Stomach (tissue), 9 donors: ENCODE data around the gene POLD4. TPM values are rescaled to one million over a fixed set of nuclear protein-coding genes. Genes with fewer than 3 reads are reported as not detected.

Source experiments
- DNase-seq, 2 donors: peaks; one replicate each; pipeline versions ENCODE4 v3.0.0 to v3.0.0-alpha.2; 2013 to 2019
- H3K27ac ChIP-seq, 5 donors: fragments of 200-600 bp in 4 of 5; sonication (generic) in 4 of 5; one replicate each; pipeline ENCODE4 v1.5.1; 2013 to 2019; ENCODE audit warnings: mild to moderate bottlenecking in 1 of 5, moderate library complexity in 1 of 5
- H3K27me3 ChIP-seq, 3 donors: fragments of 200-600 bp; sonication (generic); one replicate each; pipeline ENCODE4 v1.5.1; 2017 to 2019; ENCODE audit warnings: mixed run types in 1 of 3
- H3K36me3 ChIP-seq, 4 donors: fragments of 200-600 bp; sonication (generic); 1 replicate in 3 of 4; 2 replicates in 1 of 4; pipeline ENCODE4 v1.5.1; 2016 to 2019
- H3K4me1 ChIP-seq, 4 donors: fragments of 200-600 bp; sonication (generic); one replicate each; pipeline ENCODE4 v1.5.1; 2016 to 2019
- H3K4me3 ChIP-seq, 4 donors: fragments of 200-600 bp; sonication (generic) in 3 of 4; one replicate each; pipeline ENCODE4 v1.5.1; 2016 to 2019; ENCODE audit warnings: mild to moderate bottlenecking in 1 of 4
- H3K9me3 ChIP-seq, 4 donors: fragments of 200-600 bp; sonication (generic); one replicate each; pipeline ENCODE4 v1.5.1; 2016 to 2019
- CTCF ChIP-seq, 7 experiments: fragments of 450-650 bp in 4 of 7; fragments of 200-600 bp in 3 of 7; sonication (generic) in 3 of 7; IDR thresholded peaks; one replicate each; pipeline ENCODE4 v1.5.1; 2016 to 2019; ENCODE audit warnings: antibody characterized with exemption in 7 of 7, control low read depth in 2 of 7, mild to moderate bottlenecking in 1 of 7
- EP300 ChIP-seq: sonication (generic); formaldehyde crosslinking; IDR thresholded peaks from one replicate; pipeline ENCODE4 v1.6.1; 2017; ENCODE audit warnings: antibody characterized with exemption
- POLR2A ChIP-seq, 4 donors: fragments of 450-650 bp; IDR thresholded peaks; one replicate each; pipeline ENCODE4 v1.6.1; 2016; ENCODE audit warnings: antibody characterized with exemption in 4 of 4, control low read depth in 2 of 4, mild to moderate bottlenecking in 1 of 4, moderate library complexity in 1 of 4
- POLR2AphosphoS5 ChIP-seq, 3 donors: sonication (generic); formaldehyde crosslinking; IDR thresholded peaks; one replicate each; pipeline ENCODE4 v1.6.1; 2016; ENCODE audit warnings: antibody characterized with exemption in 3 of 3
- WGBS, 5 donors: extraction: QIAGEN DNeasy Blood & Tissue Kit in 3 of 5; methylation state at CpG; one replicate each; pipeline versions ENCODE4 v1.1.5 to v1.1.7; 2013 to 2018; 5-methylcytosine and 5-hydroxymethylcytosine counted together
- intact Hi-C: fragments of 100-400 bp; cut with DNase I; formaldehyde crosslinking; loops from one replicate; pipeline ENCODE4 v1.15.1; 2023; ENCODE audit warnings: low total_unique reads
- polyA plus RNA-seq, 3 donors: library from polyadenylated mRNA; stranded (reverse); fragments of 200-250 nt; gene quantifications; one replicate each; pipeline ENCODE4 v1.2.3, GENCODE V29; 2013
- total RNA-seq, 5 donors: library from RNA; depleted of rRNA; stranded (reverse); fragments of >200 nt; gene quantifications; one replicate each; pipeline versions ENCODE4 v1.1.0 to v1.2.3, GENCODE V29; 2014 to 2016
- donor health status: healthy with polysubstance abuse.
- donor health status: Bipolar disorder and iron deficiency.
- donor health status: healthy.

The POLD4 gene
- total and polyA plus RNA-seq, 8 donors: 13.8 to 316 (median 109) TPM

- WGBS, 5 donors: 88 to 96% (median 93%) methylated on average over 13 to 20 of the region's 20 CpGs
- Histone ChIP-seq H3K4me1 (peaks cover 26 to 34% (median 30%) of the 10 kb centered on the region in 4 donors), H3K36me3 (peaks cover 26 to 61% (median 54%) of the 10 kb centered on the region in 4 donors), H3K27me3 (no peaks in the 10 kb centered on the region), H3K27ac (no peak overlapping the region), H3K9me3 (no peaks in the 10 kb centered on the region), H3K4me3 (no peak overlapping the region)
- intact Hi-C loops: no loop called here
- DNase-seq: peak; percentile 1 to 17
- TF ChIP-seq CTCF (IDR thresholded peaks at IDR 0.05): no peak
- no peak for TF ChIP-seq POLR2A (IDR thresholded peaks at IDR 0.05)
- TF ChIP-seq POLR2AphosphoS5 (IDR thresholded peaks at IDR 0.05): no peak
- no peak for TF ChIP-seq EP300
Measured at GRCh38 chr11:67308031-67308866, 45.1 kb downstream of the POLD4 start.

- intact Hi-C loops: no loop called here
- 86 to 95% (median 90%) methylated on average over 11 to 12 of the region's 12 CpGs for WGBS, 5 donors
- peaks cover 26 to 61% (median 54%) of the 10 kb centered on the region in 4 donors for H3K36me3 ChIP-seq
Measured at GRCh38 chr11:67307545-67308001, 45.8 kb downstream of the POLD4 start.

GRCh38 chr11:67306769-67307544 lies 46.4 kb downstream of the POLD4 start:
- TF ChIP-seq CTCF (IDR thresholded peaks at IDR 0.05): no peak
- TF ChIP-seq POLR2AphosphoS5 (IDR thresholded peaks at IDR 0.05): no peak
- TF ChIP-seq EP300: no peak
- TF ChIP-seq POLR2A (IDR thresholded peaks at IDR 0.05): no peak
- H3K36me3 ChIP-seq: peaks cover 26 to 60% (median 53%) of the 10 kb centered on the region in 4 donors
- no peak overlapping the region for H3K4me3 ChIP-seq
- DNase-seq: peak; percentile 1 to 20
- H3K27ac ChIP-seq: no peak overlapping the region
- no peaks in the 10 kb centered on the region for H3K27me3 ChIP-seq
- H3K4me1 ChIP-seq: peaks cover 25 to 33% (median 29%) of the 10 kb centered on the region in 4 donors
- 86 to 96% (median 91%) methylated on average over 16 to 19 of the region's 19 CpGs for WGBS, 5 donors
- H3K9me3 ChIP-seq: no peaks in the 10 kb centered on the region
- intact Hi-C loops: no loop called here

More at GRCh38 chr11:67307545-67308001, 45.8 kb downstream of the POLD4 start:
- Histone ChIP-seq H3K9me3 (no peaks in the 10 kb centered on the region), H3K4me3 (no peak overlapping the region), H3K4me1 (peaks cover 25 to 33% (median 29%) of the 10 kb centered on the region in 4 donors), H3K27ac (no peak overlapping the region), H3K27me3 (no peaks in the 10 kb centered on the region)
- no peak for TF ChIP-seq CTCF (IDR thresholded peaks at IDR 0.05)
- peak; percentile 1 to 19 for DNase-seq

GRCh38 chr11:67304511-67305113 lies 48.7 kb downstream of the POLD4 start:
- Histone ChIP-seq H3K27me3 (no peaks in the 10 kb centered on the region), H3K36me3 (peaks cover 32 to 60% (median 52%) of the 10 kb centered on the region in 4 donors), H3K4me1 (peaks cover 26 to 38% (median 36%) of the 10 kb centered on the region in 4 donors), H3K9me3 (no peaks in the 10 kb centered on the region), H3K4me3 (peak overlapping the region; percentile 75 to 94 (median 92)), H3K27ac (peak overlapping the region in 4 of 5 donors; percentile 86 to 96 (median 91))
- 57 to 82% (median 65%) methylated on average over 13 to 14 of the region's 14 CpGs for WGBS, 5 donors
- TF ChIP-seq POLR2A (IDR thresholded peaks at IDR 0.05) (no peak), POLR2AphosphoS5 (IDR thresholded peaks at IDR 0.05) (no peak), EP300 (no peak), CTCF (IDR thresholded peaks at IDR 0.05) (no peak)
- intact Hi-C loops: no loop called here
- DNase-seq: no peak
